A549 (cell line): ENCODE data around the gene ITPKB.

Source experiments
- BHLHE40 ChIP-seq: IDR thresholded peaks from 2 replicates; pipeline ENCODE4 v1.6.1; 2012; ENCODE audit warnings: low read depth, low read length, inconsistent platforms
- CTCF ChIP-seq: fragments of >200 bp; sonication (Bioruptor Twin); formaldehyde crosslinking; IDR thresholded peaks from 3 replicates; pipeline ENCODE4 v1.5.1; 2016

- TF ChIP-seq BHLHE40, result no peak
- no peak for TF ChIP-seq CTCF
Measured at GRCh38 chr1:226702318-226702956, 36.6 kb downstream of the ITPKB start.
